SH-SY5Y (cell line): ENCODE data around the gene THOP1.

Source experiments
- GATA2 ChIP-seq: IDR thresholded peaks from 2 replicates; pipeline ENCODE4 v1.6.1; 2011; ENCODE audit warnings: mild to moderate bottlenecking, low read depth, low read length
- GATA3 ChIP-seq: IDR thresholded peaks from 2 replicates; pipeline ENCODE4 v1.6.1; 2011; ENCODE audit warnings: low read depth, mild to moderate bottlenecking, low read length, moderate library complexity

DNA sequence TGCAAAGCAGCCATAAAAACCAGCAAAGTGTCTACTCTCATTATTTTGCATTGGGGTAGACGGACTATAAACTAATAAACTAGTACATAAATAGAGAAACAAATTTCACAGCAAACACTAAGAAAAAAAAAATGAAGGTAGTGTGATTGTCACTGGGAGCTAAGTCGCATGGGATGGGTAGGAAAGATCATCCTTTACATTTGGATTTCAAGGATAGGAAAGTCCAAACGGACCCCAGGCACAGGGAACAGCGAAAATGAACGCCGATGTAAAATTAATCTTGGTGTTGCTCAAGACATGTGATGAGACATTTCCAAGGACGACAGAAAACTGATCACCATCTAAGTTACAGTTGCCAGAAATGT lies 1.5 kb upstream of the THOP1 start:
- TF ChIP-seq GATA2 (no peak), GATA3 (no peak)
